Hippocampal formation (tissue), 2 donors: ENCODE data around the gene EFCAB6.

Experiments
- DNase-seq, 2 donors: peaks; one replicate each; lab custom pipeline; 2025; lab: John Stamatoyannopoulos, UW

Gene EFCAB6

DNA sequence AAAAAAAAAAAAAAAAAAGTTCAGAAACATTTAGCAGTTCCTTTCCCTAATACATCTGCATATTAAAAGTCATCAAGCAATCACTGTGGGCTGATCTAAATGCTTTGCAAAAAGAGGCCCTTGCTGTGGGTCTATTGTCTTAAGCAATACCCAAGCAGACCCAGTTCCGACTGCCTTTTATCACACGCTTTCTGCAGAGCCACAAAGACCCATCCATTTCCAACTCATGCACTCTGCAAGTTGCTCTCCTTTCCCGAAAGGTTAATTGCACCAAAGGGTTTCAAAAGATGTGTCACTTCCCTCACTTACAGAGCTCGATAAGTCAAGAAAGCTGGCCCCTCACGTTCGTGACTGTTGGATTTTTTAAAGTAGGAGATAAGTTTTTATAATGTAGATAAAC lies 261.4 kb downstream of the EFCAB6 start:
- DNase-seq: no peak

DNA sequence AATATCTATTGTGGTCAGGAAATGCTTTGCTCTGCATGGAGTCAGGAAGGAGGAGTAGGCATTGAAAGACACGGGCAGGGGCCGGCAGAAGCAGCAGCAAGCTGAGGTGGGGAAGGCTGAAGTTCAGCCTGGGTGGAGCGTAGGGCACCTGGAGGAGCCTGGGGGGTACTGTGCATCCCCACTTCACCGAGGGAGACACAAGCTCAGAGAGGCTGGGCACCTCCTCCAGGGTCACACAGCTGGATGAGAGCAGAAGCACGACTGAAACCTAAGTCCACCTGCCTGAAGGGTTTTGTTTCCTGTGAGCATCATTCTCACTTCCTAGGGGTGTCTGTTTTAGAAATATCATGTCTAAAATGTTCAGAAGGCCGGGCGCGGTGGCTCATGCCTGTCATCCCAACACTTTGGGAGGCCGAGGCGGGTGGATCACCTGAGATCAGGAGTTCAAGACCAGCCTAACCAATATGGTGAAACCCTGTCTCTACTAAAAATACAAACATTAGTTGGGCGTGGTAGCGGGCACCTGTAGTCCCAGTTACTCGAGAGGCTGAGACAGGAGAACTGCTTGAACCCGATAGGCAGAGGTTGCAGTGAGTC lies 262.0 kb downstream of the EFCAB6 start:
- no peak for DNase-seq

GRCh38 chr22:43546186-43546585 lies 265.9 kb downstream of the EFCAB6 start:
- DNase-seq: no peak

- DNase-seq: no peak
These were observed 267.8 kb downstream of the EFCAB6 start for GRCh38 chr22:43544289-43544673.

- DNase-seq: no peak
These were observed 268.4 kb downstream of the EFCAB6 start for GRCh38 chr22:43543522-43544288.

DNA sequence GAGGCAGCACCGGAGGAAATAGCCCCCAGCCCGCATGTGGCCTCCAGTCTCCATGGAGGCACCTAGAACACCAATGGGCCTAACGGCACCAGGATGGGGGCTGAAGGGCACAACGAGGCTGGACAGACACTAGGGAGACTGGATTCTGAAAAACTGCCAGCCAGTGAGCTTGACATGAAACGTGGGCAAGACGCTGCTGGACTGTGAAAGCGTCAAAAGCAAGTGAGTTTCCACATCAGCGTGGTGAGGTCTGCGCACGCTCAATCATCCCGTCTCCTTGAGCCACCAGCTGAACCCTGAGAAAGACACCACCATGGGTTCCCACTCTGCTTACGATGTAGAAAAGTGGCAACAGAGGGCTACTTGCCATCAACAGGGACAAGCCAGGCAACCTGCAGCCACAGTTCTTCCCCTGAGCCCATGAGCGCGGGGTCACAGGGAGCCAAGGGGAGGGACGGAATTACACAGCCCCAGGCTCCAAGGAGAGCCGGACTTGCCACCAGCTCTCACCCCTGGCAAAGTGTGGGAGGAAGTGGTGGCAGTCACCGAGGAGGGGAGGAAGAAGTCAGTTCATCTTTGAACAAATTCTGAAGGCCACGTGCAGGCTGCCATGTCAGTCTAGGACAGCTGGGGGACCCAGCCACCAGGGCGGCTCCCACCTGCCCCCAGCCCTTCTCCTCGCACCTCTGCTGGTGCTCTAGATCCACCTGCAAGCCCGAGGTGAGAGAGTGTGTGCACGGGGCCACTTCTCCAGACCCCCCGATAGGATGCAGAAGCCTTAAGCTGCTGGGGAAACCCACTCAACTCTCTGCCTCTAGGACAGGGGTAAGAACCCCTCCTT lies 269.2 kb downstream of the EFCAB6 start:
- no peak for DNase-seq

DNA sequence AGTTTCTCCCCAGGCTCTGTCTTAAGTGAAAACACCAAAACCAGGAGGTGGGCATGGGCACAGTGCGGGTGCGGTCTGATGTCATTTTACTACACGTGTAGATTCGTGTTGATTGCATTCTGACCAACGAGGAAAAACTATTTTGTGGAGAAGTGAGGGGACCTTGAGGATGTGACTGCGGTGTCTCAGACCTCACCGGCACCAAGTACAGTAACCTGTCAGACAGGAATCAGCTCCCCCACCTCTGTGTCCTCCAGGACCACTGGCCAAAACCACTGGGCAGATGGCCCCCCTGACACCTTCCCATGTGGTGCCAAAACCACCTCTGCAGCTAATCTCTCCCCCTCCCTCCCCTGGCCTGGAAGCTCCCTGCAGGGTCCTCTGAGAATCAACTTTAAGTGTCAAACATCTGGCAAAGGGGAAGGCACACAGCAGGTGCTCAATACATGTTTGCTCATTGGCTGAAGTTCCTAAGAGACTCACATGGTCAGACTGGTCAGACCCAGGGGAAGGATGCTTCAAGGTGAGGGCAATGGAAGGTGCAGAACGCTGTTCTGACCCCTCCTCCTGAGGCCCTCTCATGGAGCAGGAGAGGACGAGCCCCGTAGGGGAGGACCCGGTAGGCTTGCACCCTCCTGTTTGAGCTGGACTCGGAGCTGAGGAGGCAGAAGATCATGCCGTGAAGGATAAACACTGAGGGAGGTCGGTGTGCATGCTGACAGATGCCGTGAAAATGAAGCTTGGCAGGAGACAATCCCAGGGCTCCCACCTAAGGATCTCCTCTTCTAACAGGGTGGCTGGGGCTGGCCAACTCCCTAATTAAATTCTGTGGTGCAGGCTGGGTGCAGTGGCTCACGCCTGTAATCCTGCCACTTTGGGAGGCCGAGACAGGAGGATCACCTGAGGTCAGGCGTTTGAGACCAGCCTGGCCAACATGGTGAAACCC lies 270.4 kb downstream of the EFCAB6 start:
- DNase-seq: no peak

- DNase-seq: no peak
These were observed 271.1 kb downstream of the EFCAB6 start for GRCh38 chr22:43541022-43541421.

DNA sequence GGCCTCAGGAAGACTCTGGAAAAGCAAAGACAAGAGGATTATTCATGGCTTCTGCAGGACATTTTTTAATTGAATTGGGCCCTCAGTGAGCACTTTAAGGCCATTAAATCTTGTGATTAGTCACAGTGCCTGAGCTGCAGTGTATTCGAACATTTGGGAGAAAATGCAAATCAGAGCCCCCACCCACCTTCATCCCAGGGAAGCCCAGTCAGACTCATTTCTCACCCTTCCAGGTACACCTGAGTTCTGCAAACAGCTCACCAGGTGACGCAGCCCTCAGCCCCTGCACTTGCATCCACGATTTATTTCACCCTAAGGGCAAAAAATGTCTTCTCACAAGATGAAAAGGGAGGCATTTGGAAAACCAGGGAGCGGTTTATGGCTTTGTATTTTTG lies 271.6 kb downstream of the EFCAB6 start:
- no peak for DNase-seq

- no peak for DNase-seq
These were observed 272.3 kb downstream of the EFCAB6 start for GRCh38 chr22:43539572-43540528.

- DNase-seq: no peak
These were observed 275.0 kb downstream of the EFCAB6 start for GRCh38 chr22:43537019-43537585.

DNA sequence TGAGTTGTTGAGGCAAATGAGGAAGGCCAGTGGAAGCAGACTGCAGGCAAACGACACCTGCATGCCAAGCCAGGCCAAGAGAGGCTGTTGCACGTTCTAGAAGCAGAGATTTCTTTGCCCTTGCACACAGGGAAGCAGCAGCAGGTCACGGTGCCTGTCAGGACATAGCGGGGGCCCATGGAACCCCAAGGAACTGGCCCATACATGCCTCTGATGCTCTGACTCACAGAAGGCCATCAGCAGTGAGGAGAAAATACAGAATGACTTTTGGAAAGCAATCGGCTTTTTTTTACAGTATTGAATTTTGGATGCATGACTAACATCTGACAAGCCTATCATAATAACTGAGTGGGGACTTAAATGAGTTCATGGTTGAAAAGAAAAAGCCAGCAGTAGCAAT lies 276.4 kb downstream of the EFCAB6 start:
- no peak for DNase-seq

- no peak for DNase-seq
These were observed 276.8 kb downstream of the EFCAB6 start for GRCh38 chr22:43535336-43535735.

GRCh38 chr22:43534916-43535315 lies 277.2 kb downstream of the EFCAB6 start:
- DNase-seq: no peak

DNA sequence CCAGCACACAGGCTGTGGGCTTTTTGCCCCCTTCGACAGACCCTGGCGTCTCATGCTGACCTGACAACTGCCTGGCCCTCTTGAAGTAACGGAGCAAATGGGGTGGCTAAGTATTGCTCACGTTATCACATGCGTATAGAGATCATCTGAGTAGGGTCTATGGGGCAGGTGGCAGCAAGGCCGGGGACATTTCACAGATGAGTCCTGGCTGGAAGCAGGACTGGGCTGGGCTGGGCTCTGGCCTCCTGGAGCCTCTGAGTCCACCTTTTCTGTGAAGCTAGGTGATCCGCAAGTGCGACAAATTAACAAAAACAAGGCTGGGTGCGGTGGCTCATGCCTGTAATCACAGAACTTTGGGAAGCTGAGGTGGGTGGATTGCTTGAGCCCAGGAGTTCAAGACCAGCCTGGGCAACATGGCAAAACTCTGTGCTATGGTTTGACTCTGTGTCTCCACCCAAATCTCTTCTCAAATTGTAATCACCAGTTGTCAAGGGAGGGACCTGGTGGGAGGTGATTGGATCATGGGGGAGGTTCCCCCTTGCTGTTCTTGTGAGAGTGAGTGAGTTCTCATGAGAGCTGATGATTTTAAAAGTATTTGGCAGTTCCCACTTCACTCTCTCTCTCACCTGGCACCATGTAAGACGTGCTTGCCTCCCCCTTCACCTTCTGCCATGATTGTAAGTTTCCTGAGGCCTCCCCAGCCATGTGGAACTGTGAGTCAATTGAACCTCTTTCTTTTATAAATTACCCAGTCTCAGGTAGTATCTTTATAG lies 278.3 kb downstream of the EFCAB6 start:
- no peak for DNase-seq

GRCh38 chr22:43533156-43533530 lies 279.0 kb downstream of the EFCAB6 start:
- DNase-seq: no peak

- no peak for DNase-seq
These were observed 279.6 kb downstream of the EFCAB6 start for GRCh38 chr22:43532301-43533155.

DNA sequence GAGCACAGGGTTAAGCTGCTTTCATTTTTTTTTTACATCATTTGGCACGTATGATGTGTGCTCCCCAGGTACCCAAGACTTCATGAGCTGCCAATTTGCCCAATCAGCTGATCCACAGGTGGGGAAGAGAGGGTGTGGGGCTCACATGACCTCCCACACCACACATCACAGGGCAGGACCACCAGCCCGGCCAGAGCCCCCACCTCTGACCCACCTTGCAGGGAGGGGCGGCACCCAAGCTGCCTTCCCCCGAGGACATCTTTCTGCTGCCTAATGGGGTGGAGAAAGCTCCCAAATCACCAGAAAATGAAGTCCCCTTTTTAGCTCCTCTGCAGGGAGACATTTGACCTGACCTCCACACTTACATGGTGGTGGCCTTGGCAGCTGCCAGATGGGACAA lies 280.5 kb downstream of the EFCAB6 start:
- no peak for DNase-seq
